HepG2 (cell line): ENCODE data around the gene ANXA7. TPM values are rescaled to one million over a fixed set of nuclear protein-coding genes. Genes with fewer than 3 reads are reported as not detected.
A peak's percentile ranks its signal among the peaks of the same experiment; 100 is the strongest.

Source experiments
- BCL6 ChIP-seq: IDR thresholded peaks from 2 replicates; pipeline ENCODE4 v1.6.1; 2016; ENCODE audit warnings: missing genetic modification reagents, missing compliant biosample characterization
- CEBPG ChIP-seq: IDR thresholded peaks from 2 replicates; pipeline ENCODE4 v1.6.1; 2016
- CREM ChIP-seq, 2 experiments: sonication (generic) in 1 of 2; formaldehyde crosslinking in 1 of 2; IDR thresholded peaks; 2 replicates each; pipeline versions ENCODE4 v1.4.0 to v1.6.1; 2016 to 2020; ENCODE audit warnings: antibody characterized with exemption in 1 of 2, mild to moderate bottlenecking in 1 of 2, missing genetic modification reagents in 1 of 2
- FOXP4 ChIP-seq: sonication (generic); formaldehyde crosslinking; IDR thresholded peaks from 2 replicates; pipeline ENCODE4 v1.4.0; 2020; ENCODE audit warnings: missing genetic modification reagents
- GMEB1 ChIP-seq: sonication (generic); formaldehyde crosslinking; IDR thresholded peaks from 2 replicates; pipeline ENCODE4 v1.5.1; 2020; ENCODE audit warnings: missing genetic modification reagents, mild to moderate bottlenecking, borderline replicate concordance
- HNRNPL ChIP-seq: fragments of 200-400 bp; formaldehyde crosslinking; IDR thresholded peaks from 2 replicates; pipeline ENCODE4 v1.6.1; 2017; ENCODE audit warnings: mild to moderate bottlenecking, low read depth, low read length
- KIAA2018 ChIP-seq: sonication (generic); formaldehyde crosslinking; IDR thresholded peaks from 2 replicates; pipeline ENCODE4 v1.5.0; 2020; ENCODE audit warnings: mild to moderate bottlenecking, missing genetic modification reagents, borderline replicate concordance
- MTA3 ChIP-seq: sonication (generic); formaldehyde crosslinking; IDR thresholded peaks from 2 replicates; pipeline ENCODE4 v1.4.0; 2020; ENCODE audit warnings: missing genetic modification reagents
- NPAS2 ChIP-seq: sonication (generic); formaldehyde crosslinking; IDR thresholded peaks from 2 replicates; pipeline ENCODE4 v1.8.0; 2022; ENCODE audit warnings: mild to moderate bottlenecking, missing genetic modification reagents, borderline replicate concordance
- SAP130 ChIP-seq: IDR thresholded peaks from 2 replicates; pipeline ENCODE4 v1.6.1; 2016; ENCODE audit warnings: low read depth
- TEAD3 ChIP-seq: optimal IDR thresholded peaks from 2 replicates; pipeline ENCODE3; 2016; ENCODE audit warnings: borderline replicate concordance
- ZBTB3 ChIP-seq: sonication (generic); formaldehyde crosslinking; IDR thresholded peaks from 2 replicates; pipeline ENCODE4 v1.4.0; 2020; ENCODE audit warnings: low read depth, mild to moderate bottlenecking, moderate library complexity, missing genetic modification reagents, borderline replicate concordance
- ZNF350 ChIP-seq: sonication (generic); formaldehyde crosslinking; IDR thresholded peaks from 2 replicates; pipeline ENCODE4 v1.4.0; 2020; ENCODE audit warnings: mild to moderate bottlenecking, low read depth, missing genetic modification reagents, borderline replicate concordance
- ZNF770 ChIP-seq: sonication (generic); formaldehyde crosslinking; IDR thresholded peaks from 2 replicates; pipeline ENCODE4 v1.5.0; 2020; ENCODE audit warnings: mild to moderate bottlenecking, missing genetic modification reagents
- polyA plus RNA-seq, 8 experiments: library from polyadenylated mRNA; depleted of rRNA in 3 of 8; stranded (reverse) in 7 of 8; unstranded in 1 of 8; fragments of >200 nt; fragmentation: Illumina TruSeq in 4 of 8; extraction: Trizol in 4 of 8; gene quantifications; 2 replicates each; pipeline versions ENCODE4 v1.2.1 to v1.2.3, GENCODE V29; 2011 to 2016; ENCODE audit warnings: low read depth in 4 of 8, missing spikeins in 1 of 8, mixed read lengths in 1 of 8; ENCODE audit not compliant: insufficient read depth in 1 of 8
- total RNA-seq, 5 experiments: library from RNA; depleted of rRNA; stranded (reverse); fragments of >200 nt; fragmentation: Illumina TruSeq; extraction: Trizol; gene quantifications; 2 replicates each; pipeline ENCODE4 v1.2.3, GENCODE V29; 2016; ENCODE audit warnings: low read depth in 1 of 5

ANXA7 gene
- total and polyA plus RNA-seq, 2 of the 13 experiments (the other 11 are each of a cell fraction or from before 2014, with no cell fraction given) = 54.8 to 89.0 TPM

- no peak for TF ChIP-seq ZNF770
- TF ChIP-seq GMEB1 (CRISPR knock-in tag) = no peak; the same call in 1 of the 2 replicates
- peak; percentile 27 for TF ChIP-seq TEAD3 (CRISPR knock-in tag)
- TF ChIP-seq ZBTB3 (CRISPR knock-in tag) = no peak
- TF ChIP-seq KIAA2018 (CRISPR knock-in tag) = no peak
- TF ChIP-seq ZNF350 (CRISPR knock-in tag) = no peak
- no peak for TF ChIP-seq HNRNPL
- TF ChIP-seq FOXP4 = no peak
- peak; percentile 5; the same call in 1 of the 2 replicates for TF ChIP-seq SAP130
- no peak for TF ChIP-seq MTA3 (CRISPR knock-in tag)
- TF ChIP-seq CEBPG (CRISPR knock-in tag) = no peak; the same call in 1 of the 2 replicates
- no peak for TF ChIP-seq NPAS2 (CRISPR knock-in tag)
- peak; percentile 56; the same call in 1 of the 2 replicates for TF ChIP-seq CREM (IDR thresholded peaks at IDR 0.05)
- TF ChIP-seq CREM (CRISPR knock-in tag; IDR thresholded peaks at IDR 0.05) = no peak
- peak; percentile 68 for TF ChIP-seq BCL6 (CRISPR knock-in tag)
Measured at GRCh38 chr10:73413108-73413527, 740 bp downstream of the ANXA7 start (continued).
